GM12878 (cell line): Measurements from ENCODE around the gene CFAP61.

Experiments used
- CTCF ChIP-seq, 3 experiments: IDR thresholded peaks in 2 of 3; conservative IDR thresholded peaks in 1 of 3; 2 replicates each; pipeline ENCODE4 v1.5.1; 2011; ENCODE audit warnings: low read depth in 3 of 3, low read length in 3 of 3, mild to moderate bottlenecking in 3 of 3, control low read depth in 2 of 3, moderate library complexity in 2 of 3, inconsistent platforms in 1 of 3, mixed read lengths in 1 of 3; ENCODE audit not compliant: control insufficient read depth in 2 of 3, insufficient read depth in 1 of 3; ENCODE audit errors: extremely low read depth in 1 of 3
- ZNF274 ChIP-seq: IDR thresholded peaks from one replicate; pipeline ENCODE4 v1.8.0; 2011; ENCODE audit not compliant: insufficient read length, insufficient read depth

GRCh38 chr20:20212675-20213096 is 160.4 kb downstream of the CFAP61 start:
- TF ChIP-seq CTCF (IDR thresholded peaks at IDR 0.05 in 2 of 3, conservative IDR thresholded peaks at IDR 0.05 in 1 of 3; ENCODE audit: control insufficient read depth in 2 of 3, extremely low read depth in 1 of 3, insufficient read depth in 1 of 3, low read depth in 3 of 3, low read length in 3 of 3) (no peak), ZNF274 (no peak)
